ENCODE data around the gene LY86. TPM values are rescaled to one million over a fixed set of nuclear protein-coding genes. Genes with fewer than 3 reads are reported as not detected.

The LY86 gene
- total RNA-seq, 1 experiment from 2014 or later = not detected

DNA sequence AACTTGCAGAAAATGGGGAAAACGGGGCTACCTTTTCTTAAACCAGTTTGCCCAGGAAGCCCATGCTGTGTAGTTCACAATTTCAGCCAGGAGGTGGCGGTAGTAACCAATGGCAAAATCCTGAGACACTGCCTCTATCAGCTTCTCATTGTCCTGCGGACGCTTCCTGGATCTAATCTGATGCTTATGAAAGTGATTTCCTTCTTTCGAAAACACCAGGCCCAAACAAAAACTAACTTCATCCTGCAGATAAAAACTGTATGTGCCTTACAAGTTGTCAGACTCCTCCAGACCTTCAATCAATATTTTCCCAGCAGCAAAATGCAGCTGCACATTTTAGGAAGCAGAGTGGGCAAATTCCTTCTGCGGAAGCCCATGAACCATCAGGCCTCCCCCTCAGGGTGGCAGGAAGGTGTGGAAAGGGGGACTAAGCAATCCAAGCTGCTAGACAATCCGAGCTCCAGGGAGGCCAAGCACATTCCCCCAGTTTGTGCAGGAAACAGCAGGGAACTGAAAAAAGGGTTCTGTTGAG is 88.5 kb downstream of the LY86 start:
- DNase-seq (ENCODE audit: extremely low read depth, low read depth) = peak; percentile 74

- DNase-seq (ENCODE audit: extremely low read depth, low read depth) = peak; percentile 67
Observed at GRCh38 chr6:6678185-6678671, 89.7 kb downstream of the LY86 start.

GRCh38 chr6:6678811-6679210 is 90.3 kb downstream of the LY86 start:
- no peak for DNase-seq (ENCODE audit: extremely low read depth, low read depth)

DNA sequence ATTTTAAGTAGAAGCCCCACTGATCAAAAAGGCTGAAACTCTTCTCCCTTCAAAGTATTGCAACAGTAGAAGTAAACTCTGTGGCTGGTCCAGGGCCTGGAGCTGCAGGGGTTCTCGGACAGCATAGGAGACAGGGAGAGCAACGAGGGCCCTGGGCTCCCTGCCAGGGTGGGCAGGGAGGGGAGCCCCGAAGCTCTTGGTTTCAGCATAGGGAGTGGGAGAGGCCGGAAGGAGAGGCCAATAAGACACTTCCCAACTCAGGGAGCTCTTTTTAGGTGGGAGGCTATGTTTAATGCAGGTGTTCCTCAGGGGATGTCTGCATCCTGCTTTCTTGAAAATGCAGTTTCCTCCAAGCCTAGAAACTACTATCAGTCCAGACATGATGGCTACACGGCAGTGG is 91.1 kb downstream of the LY86 start:
- DNase-seq (ENCODE audit: extremely low read depth, low read depth) = no peak

- no peak for DNase-seq (ENCODE audit: extremely low read depth, low read depth)
Observed at GRCh38 chr6:6680526-6680925, 92.0 kb downstream of the LY86 start.

GRCh38 chr6:6681075-6681849 is 92.7 kb downstream of the LY86 start:
- no peak for DNase-seq (ENCODE audit: extremely low read depth, low read depth)

GRCh38 chr6:6682225-6682624 is 93.7 kb downstream of the LY86 start:
- DNase-seq (ENCODE audit: extremely low read depth, low read depth) = no peak

- no peak for DNase-seq (ENCODE audit: extremely low read depth, low read depth)
Observed at GRCh38 chr6:6683969-6684833, 95.7 kb downstream of the LY86 start.

- DNase-seq (ENCODE audit: extremely low read depth, low read depth) = no peak
Observed at GRCh38 chr6:6685249-6686040, 96.9 kb downstream of the LY86 start.

GRCh38 chr6:6686176-6686575 is 97.7 kb downstream of the LY86 start:
- DNase-seq (ENCODE audit: extremely low read depth, low read depth) = no peak

GRCh38 chr6:6686748-6687601 is 98.5 kb downstream of the LY86 start:
- DNase-seq (ENCODE audit: extremely low read depth, low read depth) = peak; percentile 96

DNA sequence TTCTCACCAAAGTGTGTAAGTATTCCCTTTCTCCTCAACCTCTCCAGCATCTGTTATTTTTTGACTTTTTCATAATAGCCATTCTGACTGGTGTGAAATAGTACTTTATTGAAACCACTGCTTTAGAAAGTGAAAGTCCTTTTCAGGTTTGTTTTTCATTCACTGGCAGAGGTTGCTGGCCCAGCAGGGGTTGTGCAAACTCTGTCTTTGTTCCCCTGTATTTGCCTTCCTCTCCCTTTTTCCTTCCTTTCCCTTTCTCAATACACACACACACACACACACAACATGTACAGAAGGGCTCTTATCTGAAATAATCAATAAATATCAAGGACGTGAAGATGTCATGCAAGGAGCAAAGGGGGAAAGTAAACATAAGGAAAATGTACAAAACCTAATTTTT is 99.8 kb downstream of the LY86 start:
- DNase-seq (ENCODE audit: extremely low read depth, low read depth) = no peak

- no peak for DNase-seq (ENCODE audit: extremely low read depth, low read depth)
Observed at GRCh38 chr6:6688951-6689350, 100.4 kb downstream of the LY86 start.

DNA sequence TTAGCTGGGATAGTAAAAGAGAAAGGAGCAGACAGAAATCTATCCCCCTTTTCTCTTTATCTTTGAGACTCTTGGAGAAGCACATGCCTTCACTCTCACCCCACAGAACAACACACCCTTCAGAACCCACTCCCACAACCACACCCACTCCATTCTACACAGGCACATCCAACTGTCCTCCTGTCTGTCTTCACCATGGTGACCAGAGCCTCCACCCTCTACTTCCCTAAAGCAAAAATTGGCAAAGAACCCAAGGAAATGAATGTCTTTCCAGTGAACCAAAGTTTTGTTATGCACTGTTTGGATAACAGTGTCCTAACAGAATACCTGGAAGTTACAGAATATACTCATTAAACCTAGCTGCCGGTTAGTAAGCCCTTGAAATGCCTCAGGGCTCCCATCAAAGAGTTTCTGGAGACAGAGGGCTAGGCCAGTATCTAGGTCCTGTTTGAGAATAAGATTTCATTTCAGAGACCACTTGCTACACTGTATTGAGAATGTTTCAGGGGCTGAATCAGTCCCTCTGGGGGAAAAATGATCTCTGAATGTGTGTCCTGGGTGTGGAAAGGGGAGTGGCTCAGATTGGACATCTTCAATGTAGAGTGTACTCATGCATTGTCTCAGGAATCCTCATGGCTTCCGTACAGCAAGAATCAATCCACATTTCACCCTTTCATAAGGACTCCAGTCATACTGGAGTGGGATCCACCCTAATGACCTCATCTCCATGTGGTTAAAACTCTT is 101.1 kb downstream of the LY86 start:
- no peak for DNase-seq (ENCODE audit: extremely low read depth, low read depth)

DNA sequence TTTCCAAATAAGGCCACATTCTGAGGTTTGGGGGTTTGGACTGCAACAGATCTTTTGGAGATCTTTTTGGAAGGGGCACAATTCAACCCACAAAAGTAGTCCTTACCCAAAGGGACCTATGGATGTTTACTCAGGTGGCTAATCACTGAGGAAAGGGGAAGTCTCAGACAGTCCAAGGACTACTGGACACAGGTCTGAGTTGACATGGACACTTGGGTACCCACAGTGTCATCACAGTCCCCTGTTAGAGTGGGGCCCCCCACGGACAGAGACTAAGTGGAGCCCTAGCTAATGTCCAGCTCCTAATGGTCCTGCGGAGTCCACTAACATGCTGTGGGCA is 101.6 kb downstream of the LY86 start:
- DNase-seq (ENCODE audit: extremely low read depth, low read depth) = no peak

DNA sequence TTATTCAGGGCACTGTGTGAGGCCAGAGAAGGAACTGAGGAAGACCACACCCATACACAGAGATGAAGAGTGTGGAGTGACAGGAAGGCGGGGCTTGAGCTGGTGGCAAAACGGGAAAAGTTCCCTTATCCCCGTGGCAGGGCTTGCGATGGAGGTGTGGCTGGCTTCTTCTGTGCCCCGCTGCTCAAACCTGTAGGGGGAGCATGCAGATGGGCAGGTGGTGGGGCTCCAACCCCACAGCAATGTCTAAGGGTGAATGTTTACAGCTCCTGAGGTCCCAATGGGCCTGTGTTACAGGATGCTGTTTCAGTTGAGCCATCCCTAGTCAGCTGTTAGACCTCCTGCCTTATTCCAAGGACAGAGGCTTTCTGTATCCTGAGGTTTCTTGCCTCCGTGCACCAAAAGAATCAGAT is 105.9 kb downstream of the LY86 start:
- DNase-seq (ENCODE audit: extremely low read depth, low read depth) = no peak

GRCh38 chr6:6694825-6695624 is 106.5 kb downstream of the LY86 start:
- DNase-seq (ENCODE audit: extremely low read depth, low read depth) = no peak

GRCh38 chr6:6695625-6696276 is 107.2 kb downstream of the LY86 start:
- DNase-seq (ENCODE audit: extremely low read depth, low read depth) = no peak

Data from NCI-H460 (cell line).